GM06990 (cell line): ENCODE measurements around the gene HBG2.
"Not testable (repeated sequence)": the region's sequence is repeated elsewhere in the genome, so short reads cannot be mapped to it uniquely, and the experiment has no call there.

Experiments
- DNase-seq: peaks from one replicate; pipeline ENCODE4 v3.0.0-alpha.2; 2011; ENCODE audit not compliant: insufficient read length; ENCODE audit errors: extremely low read depth
- H3K27me3 ChIP-seq: replicated peaks from 2 replicates; pipeline ENCODE4 v1.6.0; 2011; ENCODE audit warnings: low read length; ENCODE audit not compliant: control insufficient read depth, insufficient read depth
- H3K36me3 ChIP-seq: 2 replicates; pipeline ENCODE4 v1.5.1; 2011; ENCODE audit warnings: low read length; ENCODE audit not compliant: control insufficient read depth, insufficient read depth
- H3K4me3 ChIP-seq: replicated peaks from 2 replicates; pipeline ENCODE4 v1.5.1; 2011; ENCODE audit warnings: low read depth, mild to moderate bottlenecking, control low read depth, low read length
- CTCF ChIP-seq: IDR thresholded peaks from 2 replicates; pipeline ENCODE4 v1.5.1; 2011; ENCODE audit warnings: low read length, control low read depth, mild to moderate bottlenecking, inconsistent platforms; ENCODE audit not compliant: insufficient read depth, poor library complexity, severe bottlenecking

HBG2 gene

GRCh38 chr11:5254646-5255413, at the start of gene HBG2:
TSS of gene HBG2 (minus strand) at chr11:5254781. CDS start at chr11:5254728, 53 bp downstream.
- H3K36me3 ChIP-seq, DNase-seq, H3K4me3 ChIP-seq, H3K27me3 ChIP-seq: not testable (repeated sequence)

GRCh38 chr11:5304046-5304445, 49.5 kb upstream of the HBG2 start:
- Histone ChIP-seq H3K27me3 (no peaks in the 10 kb centered on the region), H3K36me3 (no peaks in the 10 kb centered on the region), H3K4me3 (no peak overlapping the region)
- DNase-seq: no peak
- TF ChIP-seq CTCF: no peak

- H3K36me3 ChIP-seq: no peaks in the 10 kb centered on the region
- H3K4me3 ChIP-seq: no peak overlapping the region
- no peak for TF ChIP-seq CTCF
- no peak for DNase-seq
- H3K27me3 ChIP-seq: no peaks in the 10 kb centered on the region
Measured at GRCh38 chr11:5303626-5304025, 49.0 kb upstream of the HBG2 start.

- no peak for DNase-seq
- Histone ChIP-seq H3K4me3 (no peak within 1 kb of the TSS), H3K27me3 (no peaks in the 10 kb centered on the region), H3K36me3 (no peaks in the 10 kb centered on the region)
- no peak for TF ChIP-seq CTCF
Measured at GRCh38 chr11:5301846-5302245, 47.3 kb upstream of the HBG2 start, which contains the start of gene OR51B4. TSS of gene OR51B4 (minus strand) at chr11:5301946. CDS start at chr11:5301946, 0 bp downstream.

- no peak for TF ChIP-seq CTCF
- no peaks in the 10 kb centered on the region for H3K27me3 ChIP-seq
- no peak for DNase-seq
- no peak overlapping the region for H3K4me3 ChIP-seq
- H3K36me3 ChIP-seq: no peaks in the 10 kb centered on the region
Measured at GRCh38 chr11:5300251-5300650, 45.7 kb upstream of the HBG2 start.

- Histone ChIP-seq H3K27me3 (no peaks in the 10 kb centered on the region), H3K4me3 (no peak overlapping the region), H3K36me3 (no peaks in the 10 kb centered on the region)
- TF ChIP-seq CTCF: no peak
- no peak for DNase-seq
Measured at GRCh38 chr11:5298451-5298850, 43.9 kb upstream of the HBG2 start.
